Keratinocyte (primary cell): ENCODE results near the gene CTTN. TPM values are rescaled to one million over a fixed set of nuclear protein-coding genes. Genes with fewer than 3 reads are reported as not detected.

ENCODE experiments used
- DNase-seq: peaks from one replicate; pipeline ENCODE4 v3.0.0-alpha.2; 2011; ENCODE audit warnings: low read depth, missing footprints, low spot score
- FAIRE-seq: peaks from 2 replicates; lab custom pipeline; 2011; peaks lifted over from hg19 to GRCh38; lab: Jason Lieb, UNC
- H2AFZ ChIP-seq: 2 replicates; pipeline ENCODE4 v1.6.0; 2012; ENCODE audit warnings: low read length, control low read depth, inconsistent platforms; ENCODE audit not compliant: control insufficient read depth
- H3K27ac ChIP-seq: 2 replicates; pipeline ENCODE4 v1.5.1; 2011; ENCODE audit warnings: low read length; ENCODE audit not compliant: control insufficient read depth, insufficient read depth
- H3K27me3 ChIP-seq: 3 replicates; pipeline ENCODE4 v1.6.0; 2011; ENCODE audit warnings: low read length; ENCODE audit not compliant: control insufficient read depth, insufficient read depth; ENCODE audit errors: extremely low read depth
- H3K36me3 ChIP-seq, 2 experiments: 2 replicates in 1 of 2; 3 replicates in 1 of 2; pipeline ENCODE4 v1.5.1; 2011; ENCODE audit warnings: low read length in 2 of 2, mild to moderate bottlenecking in 1 of 2; ENCODE audit not compliant: control insufficient read depth in 2 of 2, insufficient read depth in 2 of 2; ENCODE audit errors: extremely low read depth in 1 of 2
- H3K4me1 ChIP-seq: 3 replicates; pipeline ENCODE4 v1.5.1; 2011; ENCODE audit warnings: low read length; ENCODE audit not compliant: control insufficient read depth, insufficient read depth; ENCODE audit errors: extremely low read depth
- H3K4me2 ChIP-seq: 3 replicates; pipeline ENCODE4 v1.6.0; 2011; ENCODE audit warnings: low read depth, low read length; ENCODE audit not compliant: control insufficient read depth, insufficient read depth; ENCODE audit errors: extremely low read depth
- H3K4me3 ChIP-seq, 3 experiments: fragments of 200-600 bp in 1 of 3; sonication (generic) in 1 of 3; 2 replicates in 2 of 3; 3 replicates in 1 of 3; pipeline ENCODE4 v1.5.1; 2011 to 2016; ENCODE audit warnings: low read length in 3 of 3, mild to moderate bottlenecking in 3 of 3, control low read depth in 2 of 3, inconsistent platforms in 1 of 3, low read depth in 1 of 3, mixed read lengths in 1 of 3, mixed run types in 1 of 3, moderate library complexity in 1 of 3; ENCODE audit not compliant: control insufficient read depth in 2 of 3, insufficient read depth in 2 of 3; ENCODE audit errors: extremely low read depth in 1 of 3
- H3K79me2 ChIP-seq: 2 replicates; pipeline ENCODE4 v1.6.0; 2012; ENCODE audit warnings: low read length; ENCODE audit not compliant: control insufficient read depth, insufficient read depth
- H3K9ac ChIP-seq: 3 replicates; pipeline ENCODE4 v1.6.0; 2011; ENCODE audit warnings: low read length; ENCODE audit not compliant: control insufficient read depth, insufficient read depth; ENCODE audit errors: extremely low read depth
- H3K9me1 ChIP-seq: 3 replicates; pipeline ENCODE4 v1.6.0; 2011; ENCODE audit warnings: low read length; ENCODE audit not compliant: control insufficient read depth, insufficient read depth; ENCODE audit errors: extremely low read depth
- H3K9me3 ChIP-seq: 2 replicates; pipeline ENCODE4 v1.5.1; 2012; ENCODE audit warnings: low read depth, low read length; ENCODE audit not compliant: control insufficient read depth
- H4K20me1 ChIP-seq: 3 replicates; pipeline ENCODE4 v1.6.0; 2011; ENCODE audit warnings: low read length; ENCODE audit not compliant: control insufficient read depth, insufficient read depth; ENCODE audit errors: extremely low read depth
- EZH2 ChIP-seq: IDR thresholded peaks from one replicate; pipeline ENCODE4 v1.6.1; 2012; ENCODE audit warnings: inconsistent platforms, mild to moderate bottlenecking, low read length, moderate library complexity
- dilution Hi-C: fragments of 300-500 bp; cut with MboI; formaldehyde crosslinking; loops from one replicate; pipeline ENCODE4 v1.7.0; 2020; ENCODE audit warnings: low sequenced_read_pairs; ENCODE audit not compliant: extremely low pct_ligation_motif_present
- polyA plus RNA-seq, 5 experiments: library from polyadenylated mRNA; depleted of rRNA in 3 of 5; stranded (reverse) in 3 of 5; stranded (forward) in 1 of 5; unstranded in 1 of 5; fragments of >200 nt; gene quantifications; 1 replicate in 1 of 5; 2 replicates in 3 of 5; 3 replicates in 1 of 5; pipeline versions ENCODE4 v1.2.1 to v1.2.3, GENCODE V29; 2011 to 2012; ENCODE audit warnings: missing spikeins in 2 of 5, low read depth in 1 of 5, low replicate concordance in 1 of 5
- TF ChIP-seq, protein P1 (sequence below), 3 experiments: IDR thresholded peaks in 1 of 3; conservative IDR thresholded peaks in 1 of 3; optimal IDR thresholded peaks in 1 of 3; 2 replicates in 2 of 3; 3 replicates in 1 of 3; pipeline versions ENCODE3 to v1.5.1; 2011; ENCODE audit warnings: low read length in 3 of 3, mild to moderate bottlenecking in 3 of 3, moderate library complexity in 2 of 3, control low read depth in 1 of 3, inconsistent platforms in 1 of 3; ENCODE audit not compliant: insufficient read depth in 2 of 3; ENCODE audit errors: extremely low read depth in 1 of 3

The CTTN gene
- polyA plus RNA-seq, 1 donor (not counting 4 experiments of a cell fraction or from before 2014, with no cell fraction given), result 184 TPM

- FAIRE-seq (no peak), DNase-seq (no peak)
- Histone ChIP-seq H3K4me1 (no peaks in the 10 kb centered on the region), H3K27me3 (no peaks in the 10 kb centered on the region), H2AFZ (no peak overlapping the region), H4K20me1 (no peaks in the 10 kb centered on the region), H3K79me2 (no peaks in the 10 kb centered on the region), H3K4me2 (no peak overlapping the region), H3K9me3 (no peaks in the 10 kb centered on the region), H3K9ac (no peak overlapping the region), H3K27ac (no peak overlapping the region), H3K4me3 (no peak overlapping the region), H3K36me3 (peaks cover 19 to 28% of the 10 kb centered on the region in 2 experiments), H3K9me1 (no peaks in the 10 kb centered on the region)
- TF ChIP-seq, protein P1, sequence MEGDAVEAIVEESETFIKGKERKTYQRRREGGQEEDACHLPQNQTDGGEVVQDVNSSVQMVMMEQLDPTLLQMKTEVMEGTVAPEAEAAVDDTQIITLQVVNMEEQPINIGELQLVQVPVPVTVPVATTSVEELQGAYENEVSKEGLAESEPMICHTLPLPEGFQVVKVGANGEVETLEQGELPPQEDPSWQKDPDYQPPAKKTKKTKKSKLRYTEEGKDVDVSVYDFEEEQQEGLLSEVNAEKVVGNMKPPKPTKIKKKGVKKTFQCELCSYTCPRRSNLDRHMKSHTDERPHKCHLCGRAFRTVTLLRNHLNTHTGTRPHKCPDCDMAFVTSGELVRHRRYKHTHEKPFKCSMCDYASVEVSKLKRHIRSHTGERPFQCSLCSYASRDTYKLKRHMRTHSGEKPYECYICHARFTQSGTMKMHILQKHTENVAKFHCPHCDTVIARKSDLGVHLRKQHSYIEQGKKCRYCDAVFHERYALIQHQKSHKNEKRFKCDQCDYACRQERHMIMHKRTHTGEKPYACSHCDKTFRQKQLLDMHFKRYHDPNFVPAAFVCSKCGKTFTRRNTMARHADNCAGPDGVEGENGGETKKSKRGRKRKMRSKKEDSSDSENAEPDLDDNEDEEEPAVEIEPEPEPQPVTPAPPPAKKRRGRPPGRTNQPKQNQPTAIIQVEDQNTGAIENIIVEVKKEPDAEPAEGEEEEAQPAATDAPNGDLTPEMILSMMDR (optimal IDR thresholded peaks at IDR 0.05 in 1 of 3, IDR thresholded peaks at IDR 0.05 in 1 of 3, conservative IDR thresholded peaks at IDR 0.05 in 1 of 3; ENCODE audit: extremely low read depth in 1 of 3, insufficient read depth in 2 of 3, low read length in 3 of 3), result no peak
- no peak for TF ChIP-seq EZH2
- dilution Hi-C loops, result no loop called here
Measured at GRCh38 chr11:70351646-70352045, 46.7 kb upstream of the CTTN start.

GRCh38 chr11:70352100-70352499 lies 46.2 kb upstream of the CTTN start:
- Histone ChIP-seq H3K9me3 (no peaks in the 10 kb centered on the region), H4K20me1 (no peaks in the 10 kb centered on the region), H3K4me2 (no peak overlapping the region), H3K79me2 (no peaks in the 10 kb centered on the region), H3K27ac (no peak overlapping the region), H2AFZ (no peak overlapping the region), H3K4me1 (no peaks in the 10 kb centered on the region), H3K9me1 (no peaks in the 10 kb centered on the region), H3K4me3 (no peak overlapping the region), H3K27me3 (no peaks in the 10 kb centered on the region), H3K36me3 (peaks cover 23 to 31% of the 10 kb centered on the region in 2 experiments), H3K9ac (no peak overlapping the region)
- DNase-seq, result no peak
- no peak for FAIRE-seq
- TF ChIP-seq EZH2, result no peak
- TF ChIP-seq, protein P1 (optimal IDR thresholded peaks at IDR 0.05 in 1 of 3, IDR thresholded peaks at IDR 0.05 in 1 of 3, conservative IDR thresholded peaks at IDR 0.05 in 1 of 3; ENCODE audit: extremely low read depth in 1 of 3, insufficient read depth in 2 of 3, low read length in 3 of 3), result no peak
- dilution Hi-C loops, result no loop called here
